ENCODE measurements around the gene ZNF653.
"Not testable (repeated sequence)": the region's sequence is repeated elsewhere in the genome, so short reads cannot be mapped to it uniquely, and the experiment has no call there.

The ZNF653 gene

GRCh38 chr19:11481534-11482383 lies 23.9 kb downstream of the ZNF653 start:
- no peak for DNase-seq (ENCODE audit: low read depth)

- no peak for DNase-seq (ENCODE audit: low read depth)
These were observed 24.7 kb downstream of the ZNF653 start, which contains the start of gene ELAVL3 for GRCh38 chr19:11480715-11481533. Gene ELAVL3, minus strand, starts transcription at chr19:11481046. Its CDS starts 438 bp downstream, at chr19:11480608.

DNA sequence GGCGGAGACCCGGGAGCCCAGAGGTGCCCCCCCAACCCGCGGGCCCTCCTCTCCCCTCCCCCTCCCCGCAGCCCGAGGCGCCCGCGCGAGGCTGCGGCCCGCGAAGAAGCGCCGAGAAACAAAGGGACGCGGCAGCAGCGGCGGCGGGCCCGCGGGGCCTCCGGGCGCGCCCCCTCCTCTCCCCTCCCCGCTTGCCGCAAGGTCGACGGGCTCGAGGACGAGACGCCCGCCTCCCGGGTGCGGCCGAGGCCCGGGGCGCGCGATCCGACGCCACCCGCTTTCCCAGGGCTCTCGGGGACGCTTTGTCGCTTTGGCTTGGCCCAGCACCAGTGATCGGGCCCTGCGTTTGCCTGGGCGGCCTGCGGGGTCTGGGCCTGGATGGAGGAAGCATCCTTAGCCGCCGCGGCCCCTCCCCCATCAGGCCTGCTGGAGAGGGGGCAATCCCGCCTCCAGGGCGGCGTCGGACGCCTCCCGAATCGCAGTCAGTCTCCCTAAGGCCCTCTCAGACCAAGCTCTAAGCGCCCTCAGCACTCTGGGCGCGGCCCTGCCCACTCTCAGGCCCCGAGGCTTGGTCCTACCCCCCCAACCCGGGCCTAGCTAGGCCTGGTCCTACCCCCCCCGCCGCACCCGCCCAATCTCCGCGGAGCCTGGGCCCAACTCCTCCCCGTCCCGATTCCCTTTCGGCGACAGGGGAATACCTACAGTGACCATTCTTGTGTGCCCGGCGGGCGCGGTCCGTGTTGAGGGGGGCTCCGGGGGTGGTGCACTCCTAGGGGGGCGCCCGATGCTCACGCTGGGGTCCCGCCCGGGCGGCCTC lies 25.5 kb downstream of the ZNF653 start:
- DNase-seq (ENCODE audit: low read depth): no peak

- no peak for DNase-seq (ENCODE audit: low read depth)
These were observed 26.3 kb downstream of the ZNF653 start for GRCh38 chr19:11479090-11479897.

DNA sequence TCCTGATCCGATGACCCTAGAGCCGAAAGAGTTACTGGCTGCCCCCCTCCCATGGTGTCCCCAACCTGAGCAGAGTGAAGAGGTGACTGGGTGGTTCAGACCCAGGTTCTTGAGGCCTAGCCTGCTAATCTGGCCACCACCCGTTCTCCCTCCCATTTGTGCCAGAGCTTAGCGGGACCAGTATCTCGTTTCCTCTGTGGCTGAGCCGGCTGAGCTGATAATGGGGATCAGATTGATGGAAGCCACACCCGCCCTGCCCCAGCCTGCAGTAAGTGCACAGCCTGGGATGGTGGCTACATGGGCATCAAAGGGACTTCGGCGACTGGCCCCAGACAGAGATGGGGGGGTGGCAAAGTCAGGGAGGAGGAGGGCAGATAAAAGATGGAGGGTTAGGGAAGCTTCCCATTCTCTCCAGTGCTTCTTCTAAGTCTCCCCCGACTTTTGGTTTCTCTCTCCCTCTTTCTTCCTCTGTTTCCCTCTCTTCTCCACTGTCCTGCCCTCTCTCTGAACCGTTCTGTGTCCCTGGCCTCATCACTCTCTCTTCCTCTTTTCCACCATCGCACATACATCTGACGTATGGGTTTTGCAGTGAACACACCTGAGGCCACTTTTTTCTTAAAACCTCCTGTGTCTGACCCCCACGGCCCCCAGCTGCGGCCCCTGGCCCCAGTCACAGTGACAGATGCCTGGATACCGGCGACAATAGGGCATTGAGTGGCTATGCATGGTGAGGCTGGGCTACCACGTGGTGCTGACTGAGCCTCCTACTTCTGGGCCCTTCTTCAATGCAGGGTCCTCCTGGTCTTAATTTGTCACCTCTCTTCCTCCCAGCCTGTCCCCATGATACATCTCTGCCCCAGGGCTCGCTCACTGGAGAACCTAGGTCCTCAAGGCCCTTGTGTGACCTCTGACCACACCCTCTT lies 27.2 kb downstream of the ZNF653 start:
- DNase-seq (ENCODE audit: low read depth): no peak

- no peak for DNase-seq (ENCODE audit: low read depth)
These were observed 29.8 kb downstream of the ZNF653 start for GRCh38 chr19:11475861-11476260.

- DNase-seq (ENCODE audit: low read depth): not testable (repeated sequence)
These were observed 30.3 kb downstream of the ZNF653 start for GRCh38 chr19:11475343-11475742.

- no peak for DNase-seq (ENCODE audit: low read depth)
These were observed 31.9 kb downstream of the ZNF653 start for GRCh38 chr19:11473725-11474124.

- DNase-seq (ENCODE audit: low read depth): not testable (repeated sequence)
These were observed 37.3 kb downstream of the ZNF653 start for GRCh38 chr19:11468266-11468845.

GRCh38 chr19:11465600-11465999 lies 40.0 kb downstream of the ZNF653 start:
- no peak for DNase-seq (ENCODE audit: low read depth)

DNA sequence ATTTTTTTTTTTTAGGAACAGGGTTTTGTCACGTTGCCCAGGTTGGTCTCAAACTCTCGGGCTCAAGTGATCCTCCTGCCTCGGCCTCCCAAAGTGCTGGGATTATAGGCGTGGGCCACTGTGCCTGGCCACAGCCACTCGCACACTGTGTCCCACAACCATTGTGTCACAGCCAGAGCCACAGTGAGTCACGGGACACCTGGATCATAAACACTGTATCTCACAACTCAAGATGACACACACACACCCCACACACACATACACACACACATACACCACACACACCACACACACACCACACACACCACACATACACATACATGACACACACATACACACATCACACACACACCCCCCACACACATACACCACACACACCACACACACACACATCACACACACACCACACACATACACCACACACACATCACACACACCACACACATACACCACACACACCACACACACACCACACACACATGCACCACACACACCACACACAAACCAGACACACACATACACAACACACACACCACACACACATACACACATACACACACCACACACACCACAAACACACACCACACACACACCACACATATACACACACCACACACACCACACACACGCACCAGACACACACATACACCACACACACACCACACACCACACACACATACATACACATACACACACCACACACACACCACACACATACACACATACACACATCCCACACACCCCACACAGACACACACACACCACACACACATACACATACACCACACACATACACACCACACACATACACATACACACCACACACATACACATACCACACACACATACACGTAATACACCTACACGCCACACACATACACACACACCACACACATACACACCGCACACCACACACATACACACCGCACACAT lies 41.0 kb downstream of the ZNF653 start:
- DNase-seq (ENCODE audit: low read depth): no peak

GRCh38 chr19:11463391-11463790 lies 42.2 kb downstream of the ZNF653 start:
- DNase-seq (ENCODE audit: low read depth): no peak

GRCh38 chr19:11461453-11461852 lies 44.2 kb downstream of the ZNF653 start:
- DNase-seq (ENCODE audit: low read depth): no peak

DNA sequence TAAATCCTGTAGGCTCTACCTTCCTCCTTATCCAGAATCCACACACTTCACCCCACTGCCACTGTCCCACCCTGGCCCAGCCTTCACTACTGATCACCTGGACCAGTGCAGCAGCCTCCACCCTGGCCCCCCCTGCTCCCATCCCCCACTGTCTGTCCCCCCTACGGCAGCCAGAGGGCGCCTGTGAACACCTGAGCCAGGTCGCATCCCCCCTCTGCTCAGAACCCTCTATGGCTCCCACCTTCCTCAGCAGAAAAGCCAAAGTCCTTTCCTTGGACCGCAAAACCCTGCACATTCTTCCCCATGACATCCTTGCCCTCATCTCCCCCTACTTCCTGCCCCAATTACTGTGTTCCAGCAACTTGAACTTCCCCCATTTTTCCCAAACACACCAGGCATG lies 45.4 kb downstream of the ZNF653 start:
- no peak for DNase-seq (ENCODE audit: low read depth)

DNA sequence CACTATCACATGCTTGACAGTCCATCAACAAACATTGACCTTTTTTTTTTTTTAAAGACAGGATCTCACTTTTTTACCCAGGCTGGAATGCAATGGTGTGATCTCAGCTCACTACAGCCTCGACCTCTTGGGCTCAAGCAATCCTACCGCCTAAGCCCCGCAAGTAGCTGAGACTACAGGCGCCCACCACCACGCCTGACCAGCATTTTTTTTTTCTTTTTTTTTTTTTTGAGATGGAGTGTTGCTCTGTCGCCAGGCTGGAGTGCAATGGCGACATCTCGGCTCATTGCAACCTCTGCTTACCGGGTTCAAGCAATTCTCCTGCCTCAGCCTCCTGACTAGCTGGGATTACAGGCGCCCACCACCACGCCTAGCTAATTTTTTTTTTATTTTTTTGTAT lies 46.7 kb downstream of the ZNF653 start:
- DNase-seq (ENCODE audit: low read depth): not testable (repeated sequence)

DNA sequence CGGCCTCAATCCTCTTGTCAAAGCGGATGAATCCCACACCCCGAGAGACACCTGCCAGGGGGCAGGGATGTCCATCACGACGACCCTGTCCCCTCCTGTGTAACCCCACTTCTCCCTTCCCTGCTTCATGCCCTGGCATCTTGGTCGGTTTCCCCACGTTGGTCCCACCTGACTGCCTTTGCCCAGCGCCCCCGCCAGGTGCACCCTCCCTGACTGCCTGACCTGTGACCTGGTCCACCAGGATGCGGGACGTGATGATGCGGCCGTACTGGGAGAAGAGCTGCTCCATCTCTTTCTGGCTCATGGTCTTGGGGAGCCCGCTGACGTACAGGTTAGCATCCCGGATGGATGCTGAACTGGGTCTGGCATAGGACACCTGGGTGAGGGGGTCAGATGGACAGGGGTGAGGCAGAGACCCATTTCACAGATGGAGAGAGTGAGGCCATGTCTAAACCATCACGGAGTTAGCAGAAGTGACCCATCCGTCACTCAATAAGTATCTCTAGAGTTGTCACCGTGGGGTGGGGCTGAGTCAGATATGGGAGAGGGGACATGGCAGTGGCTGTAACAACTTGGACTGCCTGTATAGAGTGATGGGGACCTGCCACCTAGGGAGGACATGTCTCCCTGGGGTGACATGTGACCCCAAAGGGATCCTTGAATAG lies 47.3 kb downstream of the ZNF653 start:
- no peak for DNase-seq (ENCODE audit: low read depth)

- no peak for DNase-seq (ENCODE audit: low read depth)
These were observed 47.8 kb downstream of the ZNF653 start for GRCh38 chr19:11457831-11458230.

DNA sequence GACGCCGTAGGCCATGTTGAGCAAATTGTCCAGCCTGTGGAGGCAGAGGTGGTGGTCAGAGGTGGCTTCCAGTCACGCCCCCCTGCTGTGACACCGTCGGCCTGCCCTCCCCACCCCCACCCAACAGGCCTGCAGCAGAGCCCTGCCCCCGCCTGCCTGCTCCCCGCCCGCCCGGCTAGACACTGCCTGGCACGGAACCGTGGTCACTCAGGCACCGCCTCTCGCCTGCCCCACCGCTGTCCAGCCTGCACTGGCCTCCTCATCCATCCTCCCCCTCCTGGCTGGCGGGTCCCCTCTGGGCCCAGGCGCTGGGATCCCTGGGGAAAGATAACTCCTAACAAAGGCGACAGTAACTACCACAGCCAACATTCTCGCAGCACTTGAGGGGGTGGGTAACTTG lies 48.5 kb downstream of the ZNF653 start:
- no peak for DNase-seq (ENCODE audit: low read depth)

Data from activated T-helper 1 cell treated with Interleukin-2 at 50 U/mL for 16 hours (primary cell).